ENCODE data around the gene SEMG2.

SEMG2 gene

GRCh38 chr20:45221076-45221475 is at the start of gene SEMG2:
TSS of gene SEMG2 (plus strand) at chr20:45221373. CDS start at chr20:45221390, 17 bp downstream.
- intact Hi-C loops (cut with DNase I) = no loop called here

DNA sequence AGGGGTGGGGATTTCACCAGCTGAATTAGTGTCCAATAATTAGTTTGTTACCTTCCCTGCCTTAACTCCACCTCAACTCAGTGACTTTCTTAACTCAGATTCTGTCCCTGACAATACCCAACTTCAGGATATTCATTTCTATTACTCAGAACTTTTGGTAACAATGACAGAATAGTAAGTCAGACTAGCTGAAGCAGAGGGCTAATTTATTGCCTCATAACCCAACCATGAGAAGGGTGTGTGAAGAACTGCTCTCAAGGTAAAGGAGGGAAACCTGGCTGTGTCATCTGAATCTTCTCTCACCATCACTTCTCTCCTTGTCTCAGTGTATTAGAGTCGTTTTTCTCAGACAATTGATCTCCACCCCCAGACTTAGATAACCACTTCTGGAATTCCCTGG is 47.7 kb upstream of the SEMG2 start:
- no peak for DNase-seq
- intact Hi-C loops (cut with DNase I) = no loop called here

More at GRCh38 chr20:45221076-45221475, at the start of gene SEMG2:
- DNase-seq = no peak

- DNase-seq = no peak
- intact Hi-C loops (cut with DNase I) = no loop called here
Observed at GRCh38 chr20:45174434-45175364, 46.5 kb upstream of the SEMG2 start, which contains the start of gene PI3. TSS of gene PI3 (plus strand) at chr20:45174902. CDS start at chr20:45174923, 21 bp downstream.

DNA sequence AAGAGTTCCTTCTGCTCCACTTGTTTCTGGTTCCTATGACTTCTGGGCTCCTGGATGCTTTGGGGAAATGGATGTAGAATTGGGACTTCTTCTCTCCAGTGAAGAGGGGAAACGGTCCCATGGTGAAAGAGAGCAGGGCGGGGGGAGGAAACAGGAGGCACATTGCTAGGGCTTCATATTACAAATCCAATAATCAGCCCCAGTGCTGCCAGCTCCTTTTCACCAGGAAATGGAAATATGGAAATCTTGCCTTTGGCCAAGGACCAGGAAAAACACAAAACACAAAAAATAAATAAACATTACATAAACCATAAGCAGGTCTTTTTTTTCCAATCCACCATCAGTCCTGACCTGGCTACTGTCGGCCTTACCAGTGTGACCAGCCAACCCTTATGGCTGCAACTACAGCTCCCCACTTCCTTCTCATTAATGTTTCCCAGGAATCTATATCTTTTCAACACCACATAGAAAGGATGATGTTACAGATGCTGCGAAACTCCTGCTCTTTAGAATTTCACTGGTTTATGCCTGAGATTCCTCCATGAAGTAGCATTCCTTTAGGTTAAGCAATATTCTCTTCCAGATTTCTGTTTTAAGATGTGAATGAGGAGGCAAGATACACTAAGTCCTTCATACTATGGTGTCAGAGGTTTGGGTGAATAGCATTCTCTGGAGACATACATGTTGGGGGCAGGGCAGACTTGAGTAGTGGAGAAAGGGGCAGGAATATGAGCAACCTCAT is 44.5 kb upstream of the SEMG2 start:
- intact Hi-C loops (cut with DNase I) = no loop called here
- DNase-seq = no peak

GRCh38 chr20:45179166-45179565 is 42.0 kb upstream of the SEMG2 start:
- intact Hi-C loops (cut with DNase I) = no loop called here
- no peak for DNase-seq

GRCh38 chr20:45181639-45182038 is 39.5 kb upstream of the SEMG2 start:
- intact Hi-C loops (cut with DNase I) = no loop called here
- DNase-seq = no peak

- DNase-seq = no peak
- intact Hi-C loops (cut with DNase I) = no loop called here
Observed at GRCh38 chr20:45183084-45183483, 38.1 kb upstream of the SEMG2 start.

GRCh38 chr20:45187693-45188092 is 33.5 kb upstream of the SEMG2 start:
- intact Hi-C loops (cut with DNase I) = no loop called here
- DNase-seq = no peak

DNA sequence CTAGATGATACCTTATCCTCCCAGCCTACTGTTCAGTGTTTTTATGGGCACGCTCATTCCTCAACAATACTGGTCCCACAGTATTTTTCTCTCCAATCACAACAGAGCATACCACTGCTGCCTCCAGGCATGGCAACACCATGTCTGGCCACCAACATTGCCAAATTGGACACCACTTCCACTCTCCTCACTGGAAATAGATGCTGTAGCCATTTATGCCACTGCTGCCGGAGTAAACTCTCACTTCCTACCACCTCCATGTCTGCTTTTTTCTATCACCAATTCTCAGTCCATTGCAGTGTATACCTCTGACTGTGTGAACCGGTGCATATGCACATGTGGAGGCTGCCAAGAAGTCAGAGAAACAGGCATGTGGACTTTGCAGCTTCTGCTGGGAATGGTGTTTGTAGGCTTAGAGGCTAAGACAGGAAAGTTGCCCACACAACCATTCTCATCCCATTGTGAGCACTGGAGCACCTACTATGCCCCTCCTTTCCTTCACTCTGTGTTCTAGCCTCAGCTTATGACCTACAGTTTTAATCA is 32.0 kb upstream of the SEMG2 start:
- intact Hi-C loops (cut with DNase I) = no loop called here
- no peak for DNase-seq

DNA sequence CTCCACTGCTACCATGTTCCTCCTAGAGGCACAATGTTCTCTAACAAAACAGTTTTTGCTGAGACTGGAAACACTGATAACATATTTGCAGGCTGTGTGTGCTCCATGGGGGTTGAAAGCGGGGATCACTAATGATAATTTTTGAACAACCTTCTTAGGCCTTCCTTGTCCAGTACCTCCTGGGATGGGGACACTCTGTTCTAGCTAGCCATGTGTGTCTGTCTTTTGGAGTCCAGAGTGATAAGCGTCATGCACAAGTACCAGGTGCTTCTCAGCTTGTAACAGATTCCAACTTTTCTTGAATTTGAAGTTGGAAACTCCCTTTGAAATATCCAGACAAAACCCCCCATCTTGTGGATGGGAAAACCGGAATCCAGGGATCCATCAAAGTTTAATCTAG is 31.3 kb upstream of the SEMG2 start:
- no peak for DNase-seq
- intact Hi-C loops (cut with DNase I) = no loop called here

DNA sequence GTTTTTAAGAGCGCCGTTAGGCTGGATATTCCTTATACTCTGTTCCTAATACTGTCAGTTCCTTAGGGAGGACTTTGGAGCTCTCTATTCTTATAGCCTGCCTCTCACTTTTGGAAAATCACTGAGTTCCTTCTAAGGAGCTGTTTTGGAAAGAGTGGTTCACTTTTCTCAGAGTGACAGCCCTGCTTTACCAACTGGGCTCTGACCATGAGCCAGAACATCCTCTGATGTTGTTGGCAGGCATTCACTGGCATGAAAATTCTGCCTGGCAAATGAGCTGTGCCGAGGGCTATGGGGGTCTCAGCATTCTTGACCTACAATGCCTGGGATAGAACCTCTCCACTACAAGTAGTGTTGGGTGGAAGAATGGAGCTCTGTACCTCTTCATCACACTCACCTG is 29.2 kb upstream of the SEMG2 start:
- no peak for DNase-seq
- intact Hi-C loops (cut with DNase I) = no loop called here

- intact Hi-C loops (cut with DNase I) = no loop called here
- no peak for DNase-seq
Observed at GRCh38 chr20:45193331-45193730, 27.8 kb upstream of the SEMG2 start.

GRCh38 chr20:45206725-45207124 is 14.4 kb upstream of the SEMG2 start, which contains the start of gene SEMG1:
TSS of gene SEMG1 (plus strand) at chr20:45207033. CDS start at chr20:45207054, 21 bp downstream.
- no peak for DNase-seq
- intact Hi-C loops (cut with DNase I) = no loop called here

DNA sequence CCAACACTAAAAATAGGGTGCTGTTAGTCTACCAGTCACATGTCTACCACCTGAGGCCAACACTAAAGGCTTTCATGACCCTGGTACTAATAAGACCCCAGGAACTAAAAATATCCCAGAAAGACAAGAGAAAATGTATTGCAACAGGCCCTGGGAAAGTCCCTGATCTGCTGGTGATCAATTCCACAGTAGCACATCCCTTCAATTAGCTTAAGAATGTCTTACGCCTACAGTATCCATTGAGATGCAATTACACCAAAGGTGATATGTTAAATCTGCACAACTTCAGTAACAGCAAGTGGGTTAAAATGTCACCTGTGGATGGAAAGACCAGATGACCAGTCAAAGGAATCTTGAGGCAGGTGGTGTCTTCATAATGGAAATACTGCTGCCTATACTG is 11.2 kb upstream of the SEMG2 start:
- DNase-seq = no peak
- intact Hi-C loops (cut with DNase I) = no loop called here

- intact Hi-C loops (cut with DNase I) = no loop called here
- DNase-seq = no peak
Observed at GRCh38 chr20:45211569-45212474, 9.4 kb upstream of the SEMG2 start.

- no peak for DNase-seq
- intact Hi-C loops (cut with DNase I) = no loop called here
Observed at GRCh38 chr20:45212836-45213235, 8.3 kb upstream of the SEMG2 start.

DNA sequence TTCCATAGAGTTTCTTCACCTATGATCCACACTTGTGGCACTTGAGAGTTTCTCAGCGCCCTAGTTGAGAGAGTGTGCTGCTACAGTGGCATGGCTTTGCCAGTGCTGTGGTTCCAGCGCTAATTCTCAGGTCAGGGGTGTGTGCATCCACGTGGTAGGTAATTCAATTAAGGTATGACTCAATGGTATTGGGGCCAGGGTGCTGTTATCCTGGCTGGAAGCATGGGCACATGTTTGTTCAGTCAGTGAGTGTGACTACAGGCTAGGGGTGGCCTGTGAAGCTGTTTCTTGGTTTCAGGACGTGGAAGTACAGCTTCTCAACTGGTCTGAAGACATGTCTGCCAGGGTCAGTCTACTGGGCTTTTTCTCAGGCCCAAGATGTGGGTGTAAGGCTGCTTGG is 3.0 kb upstream of the SEMG2 start:
- no peak for DNase-seq
- intact Hi-C loops (cut with DNase I) = no loop called here

- no peak for DNase-seq
- intact Hi-C loops (cut with DNase I) = no loop called here
Observed at GRCh38 chr20:45218636-45219035, 2.5 kb upstream of the SEMG2 start.

- DNase-seq = no peak
- intact Hi-C loops (cut with DNase I) = no loop called here
Observed at GRCh38 chr20:45223136-45223535, 2.0 kb downstream of the SEMG2 start.
